ENCODE measurements around the gene CEP63. TPM values are rescaled to one million over a fixed set of nuclear protein-coding genes. Genes with fewer than 3 reads are reported as not detected.

CEP63 gene
- total and polyA plus RNA-seq, 2 experiments from 2014 or later: 15.1 to 53.9 TPM

GRCh38 chr3:134445636-134446035, 40.2 kb upstream of the CEP63 start (continued):
- TF ChIP-seq, protein P1, sequence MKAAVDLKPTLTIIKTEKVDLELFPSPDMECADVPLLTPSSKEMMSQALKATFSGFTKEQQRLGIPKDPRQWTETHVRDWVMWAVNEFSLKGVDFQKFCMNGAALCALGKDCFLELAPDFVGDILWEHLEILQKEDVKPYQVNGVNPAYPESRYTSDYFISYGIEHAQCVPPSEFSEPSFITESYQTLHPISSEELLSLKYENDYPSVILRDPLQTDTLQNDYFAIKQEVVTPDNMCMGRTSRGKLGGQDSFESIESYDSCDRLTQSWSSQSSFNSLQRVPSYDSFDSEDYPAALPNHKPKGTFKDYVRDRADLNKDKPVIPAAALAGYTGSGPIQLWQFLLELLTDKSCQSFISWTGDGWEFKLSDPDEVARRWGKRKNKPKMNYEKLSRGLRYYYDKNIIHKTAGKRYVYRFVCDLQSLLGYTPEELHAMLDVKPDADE (IDR thresholded peaks at IDR 0.05): no peak
- TF ChIP-seq REST (IDR thresholded peaks at IDR 0.05; ENCODE audit: unreplicated experiment) (no peak), STAT1 (IDR thresholded peaks at IDR 0.05; ENCODE audit: unreplicated experiment) (no peak), CREB1 (CRISPR knock-in tag; IDR thresholded peaks at IDR 0.05; ENCODE audit: low read depth) (no peak)

- ATAC-seq: no peak
- H3K4me2 ChIP-seq: no peak overlapping the region
- H3K36me3 ChIP-seq (ENCODE audit: insufficient read depth): no peaks in the 10 kb centered on the region; the same call in 1 of the 2 replicates
- no peaks in the 10 kb centered on the region for H3F3A ChIP-seq (replicated peaks; ENCODE audit: low read depth)
- no peaks in the 10 kb centered on the region for H3K27me3 ChIP-seq (ENCODE audit: insufficient read depth)
- no peaks in the 10 kb centered on the region for H3K4me1 ChIP-seq (ENCODE audit: insufficient read depth)
- no peak overlapping the region for H3K4me3 ChIP-seq
- Mint-ChIP-seq H3K27me3 (ENCODE audit: insufficient read depth, low read depth, poor library complexity) (peaks cover 6% of the 10 kb centered on the region), H3K36me3 (ENCODE audit: low read depth) (no peaks in the 10 kb centered on the region), H3K9me3 (peaks cover 6% of the 10 kb centered on the region; the same call in 2 of the 3 replicates), H3K27ac (no peak overlapping the region), H3K4me1 (peaks cover 12% of the 10 kb centered on the region), H3K4me3 (no peak overlapping the region)
- TF ChIP-seq, protein P2, sequence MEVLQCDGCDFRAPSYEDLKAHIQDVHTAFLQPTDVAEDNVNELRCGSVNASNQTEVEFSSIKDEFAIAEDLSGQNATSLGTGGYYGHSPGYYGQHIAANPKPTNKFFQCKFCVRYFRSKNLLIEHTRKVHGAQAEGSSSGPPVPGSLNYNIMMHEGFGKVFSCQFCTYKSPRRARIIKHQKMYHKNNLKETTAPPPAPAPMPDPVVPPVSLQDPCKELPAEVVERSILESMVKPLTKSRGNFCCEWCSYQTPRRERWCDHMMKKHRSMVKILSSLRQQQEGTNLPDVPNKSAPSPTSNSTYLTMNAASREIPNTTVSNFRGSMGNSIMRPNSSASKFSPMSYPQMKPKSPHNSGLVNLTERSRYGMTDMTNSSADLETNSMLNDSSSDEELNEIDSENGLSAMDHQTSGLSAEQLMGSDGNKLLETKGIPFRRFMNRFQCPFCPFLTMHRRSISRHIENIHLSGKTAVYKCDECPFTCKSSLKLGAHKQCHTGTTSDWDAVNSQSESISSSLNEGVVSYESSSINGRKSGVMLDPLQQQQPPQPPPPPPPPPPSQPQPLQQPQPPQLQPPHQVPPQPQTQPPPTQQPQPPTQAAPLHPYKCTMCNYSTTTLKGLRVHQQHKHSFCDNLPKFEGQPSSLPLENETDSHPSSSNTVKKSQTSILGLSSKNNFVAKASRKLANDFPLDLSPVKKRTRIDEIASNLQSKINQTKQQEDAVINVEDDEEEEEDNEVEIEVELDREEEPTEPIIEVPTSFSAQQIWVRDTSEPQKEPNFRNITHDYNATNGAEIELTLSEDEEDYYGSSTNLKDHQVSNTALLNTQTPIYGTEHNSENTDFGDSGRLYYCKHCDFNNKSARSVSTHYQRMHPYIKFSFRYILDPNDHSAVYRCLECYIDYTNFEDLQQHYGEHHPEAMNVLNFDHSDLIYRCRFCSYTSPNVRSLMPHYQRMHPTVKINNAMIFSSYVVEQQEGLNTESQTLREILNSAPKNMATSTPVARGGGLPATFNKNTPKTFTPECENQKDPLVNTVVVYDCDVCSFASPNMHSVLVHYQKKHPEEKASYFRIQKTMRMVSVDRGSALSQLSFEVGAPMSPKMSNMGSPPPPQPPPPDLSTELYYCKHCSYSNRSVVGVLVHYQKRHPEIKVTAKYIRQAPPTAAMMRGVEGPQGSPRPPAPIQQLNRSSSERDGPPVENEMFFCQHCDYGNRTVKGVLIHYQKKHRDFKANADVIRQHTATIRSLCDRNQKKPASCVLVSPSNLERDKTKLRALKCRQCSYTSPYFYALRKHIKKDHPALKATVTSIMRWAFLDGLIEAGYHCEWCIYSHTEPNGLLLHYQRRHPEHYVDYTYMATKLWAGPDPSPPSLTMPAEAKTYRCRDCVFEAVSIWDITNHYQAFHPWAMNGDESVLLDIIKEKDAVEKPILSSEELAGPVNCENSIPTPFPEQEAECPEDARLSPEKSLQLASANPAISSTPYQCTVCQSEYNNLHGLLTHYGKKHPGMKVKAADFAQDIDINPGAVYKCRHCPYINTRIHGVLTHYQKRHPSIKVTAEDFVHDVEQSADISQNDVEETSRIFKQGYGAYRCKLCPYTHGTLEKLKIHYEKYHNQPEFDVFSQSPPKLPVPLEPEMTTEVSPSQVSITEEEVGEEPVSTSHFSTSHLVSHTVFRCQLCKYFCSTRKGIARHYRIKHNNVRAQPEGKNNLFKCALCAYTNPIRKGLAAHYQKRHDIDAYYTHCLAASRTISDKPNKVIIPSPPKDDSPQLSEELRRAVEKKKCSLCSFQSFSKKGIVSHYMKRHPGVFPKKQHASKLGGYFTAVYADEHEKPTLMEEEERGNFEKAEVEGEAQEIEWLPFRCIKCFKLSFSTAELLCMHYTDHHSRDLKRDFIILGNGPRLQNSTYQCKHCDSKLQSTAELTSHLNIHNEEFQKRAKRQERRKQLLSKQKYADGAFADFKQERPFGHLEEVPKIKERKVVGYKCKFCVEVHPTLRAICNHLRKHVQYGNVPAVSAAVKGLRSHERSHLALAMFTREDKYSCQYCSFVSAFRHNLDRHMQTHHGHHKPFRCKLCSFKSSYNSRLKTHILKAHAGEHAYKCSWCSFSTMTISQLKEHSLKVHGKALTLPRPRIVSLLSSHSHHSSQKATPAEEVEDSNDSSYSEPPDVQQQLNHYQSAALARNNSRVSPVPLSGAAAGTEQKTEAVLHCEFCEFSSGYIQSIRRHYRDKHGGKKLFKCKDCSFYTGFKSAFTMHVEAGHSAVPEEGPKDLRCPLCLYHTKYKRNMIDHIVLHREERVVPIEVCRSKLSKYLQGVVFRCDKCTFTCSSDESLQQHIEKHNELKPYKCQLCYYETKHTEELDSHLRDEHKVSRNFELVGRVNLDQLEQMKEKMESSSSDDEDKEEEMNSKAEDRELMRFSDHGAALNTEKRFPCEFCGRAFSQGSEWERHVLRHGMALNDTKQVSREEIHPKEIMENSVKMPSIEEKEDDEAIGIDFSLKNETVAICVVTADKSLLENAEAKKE (CRISPR knock-in tag; IDR thresholded peaks at IDR 0.05): no peak
- TF ChIP-seq JUNB (IDR thresholded peaks at IDR 0.05; ENCODE audit: unreplicated experiment) (no peak), REST (IDR thresholded peaks at IDR 0.05; ENCODE audit: unreplicated experiment) (no peak)
- H3K79me2 ChIP-seq (replicated peaks; ENCODE audit: insufficient read depth): no peaks in the 10 kb centered on the region
- DNase-seq (ENCODE audit: low spot score): no peak
- no peaks in the 10 kb centered on the region for H4K20me1 ChIP-seq (replicated peaks; ENCODE audit: insufficient read depth)
- H2AFZ ChIP-seq: no peak overlapping the region
- no peak overlapping the region for H3K27ac ChIP-seq (ENCODE audit: low read depth)
- H3K9me2 ChIP-seq (ENCODE audit: insufficient read depth): no peaks in the 10 kb centered on the region
Measured at GRCh38 chr3:134446800-134447199, 39.1 kb upstream of the CEP63 start.
